H1 (cell line): ENCODE results near the gene NRSN2. TPM values are rescaled to one million over a fixed set of nuclear protein-coding genes. Genes with fewer than 3 reads are reported as not detected.

Experiments
- CTCF ChIA-PET: fragments of 300-600 bp; sonication (Branson Sonifier 250); formaldehyde crosslinking; loops from one replicate; lab custom pipeline; 2021; ENCODE audit not compliant: partially characterized antibody; lab: Charles Lee
- POLR2A ChIA-PET: fragments of 300-600 bp; sonication (Branson Sonifier 250); formaldehyde crosslinking; loops from one replicate; lab custom pipeline; 2021; ENCODE audit warnings: inconsistent platforms; ENCODE audit not compliant: partially characterized antibody; lab: Charles Lee
- DNase-seq, 2 experiments: peaks; one replicate each; pipeline versions ENCODE4 v3.0.0 to v3.0.0-alpha.2; 2010 to 2022; ENCODE audit warnings: low spot score in 2 of 2, low read depth in 1 of 2, mixed read lengths in 1 of 2
- FAIRE-seq: peaks from 2 replicates; lab custom pipeline; 2011; peaks lifted over from hg19 to GRCh38; lab: Jason Lieb, UNC
- H2AFZ ChIP-seq: 2 replicates; pipeline ENCODE4 v1.8.1; 2012; ENCODE audit warnings: low read length, inconsistent platforms
- H2AK5ac ChIP-seq: 2 replicates; pipeline ENCODE4 v1.6.1; 2013; ENCODE audit warnings: low read depth, low read length
- H2BK120ac ChIP-seq: replicated peaks from 2 replicates; pipeline ENCODE3; 2013; ENCODE audit warnings: low read depth, low read length, inconsistent platforms
- H2BK12ac ChIP-seq: 2 replicates; pipeline ENCODE4 v1.6.1; 2013; ENCODE audit warnings: low read depth, low read length
- H2BK15ac ChIP-seq: 2 replicates; pipeline ENCODE4 v1.6.1; 2013; ENCODE audit warnings: low read length
- H2BK20ac ChIP-seq: 2 replicates; pipeline ENCODE4 v1.6.1; 2013; ENCODE audit warnings: low read length
- H2BK5ac ChIP-seq: 2 replicates; pipeline ENCODE4 v1.6.1; 2013; ENCODE audit warnings: low read depth, low read length
- H3K14ac ChIP-seq: 2 replicates; pipeline ENCODE4 v1.6.1; 2013; ENCODE audit warnings: inconsistent platforms; ENCODE audit not compliant: insufficient read length
- H3K18ac ChIP-seq: 2 replicates; pipeline ENCODE4 v1.6.1; 2013; ENCODE audit warnings: low read length; ENCODE audit errors: extremely low read depth
- H3K23ac ChIP-seq: 2 replicates; pipeline ENCODE4 v1.6.1; 2013; ENCODE audit warnings: inconsistent platforms; ENCODE audit not compliant: insufficient read length
- H3K23me2 ChIP-seq: 2 replicates; pipeline ENCODE4 v1.6.1; 2013; ENCODE audit warnings: low read depth, low read length
- H3K27ac ChIP-seq: 2 replicates; pipeline ENCODE4 v1.6.1; 2011; ENCODE audit warnings: low read depth, low read length, inconsistent platforms
- H3K27me3 ChIP-seq, 4 experiments: replicated peaks in 1 of 4; 1 replicate in 1 of 4; 2 replicates in 3 of 4; pipeline versions ENCODE4 v1.6.1 to v1.8.1; 2011 to 2013; ENCODE audit warnings: low read length in 3 of 4, mild to moderate bottlenecking in 3 of 4, inconsistent platforms in 2 of 4, mixed read lengths in 2 of 4, moderate library complexity in 1 of 4; ENCODE audit not compliant: control insufficient read depth in 3 of 4, insufficient read depth in 3 of 4; ENCODE audit errors: extremely low read depth in 1 of 4
- H3K36me3 ChIP-seq, 4 experiments: 2 replicates each; pipeline versions ENCODE4 v1.6.1 to v1.8.1; 2011 to 2013; ENCODE audit warnings: mild to moderate bottlenecking in 4 of 4, low read length in 3 of 4, moderate library complexity in 2 of 4, control low read depth in 1 of 4, inconsistent platforms in 1 of 4; ENCODE audit not compliant: insufficient read depth in 4 of 4, control insufficient read depth in 2 of 4
- H3K4ac ChIP-seq: replicated peaks from 2 replicates; pipeline ENCODE3; 2013; ENCODE audit warnings: low read length, low read depth, mixed read lengths, inconsistent platforms; ENCODE audit not compliant: insufficient read length
- H3K4me1 ChIP-seq, 4 experiments: replicated peaks in 1 of 4; 1 replicate in 1 of 4; 2 replicates in 3 of 4; pipeline versions ENCODE4 v1.6.1 to v1.8.1; 2011 to 2013; ENCODE audit warnings: low read length in 3 of 4, inconsistent platforms in 2 of 4, mixed read lengths in 1 of 4; ENCODE audit not compliant: insufficient read depth in 4 of 4, control insufficient read depth in 3 of 4
- H3K4me2 ChIP-seq, 2 experiments: 2 replicates each; pipeline versions ENCODE4 v1.6.1 to v1.8.1; 2011 to 2013; ENCODE audit warnings: low read depth in 2 of 2, low read length in 2 of 2, control low read depth in 1 of 2, inconsistent platforms in 1 of 2, mild to moderate bottlenecking in 1 of 2; ENCODE audit not compliant: insufficient read depth in 1 of 2
- H3K4me3 ChIP-seq, 4 experiments: fragments of 200-600, 300-600 bp in 1 of 4; sonication (generic), shearing (Covaris generic), sonication (Bioruptor Twin) in 1 of 4; 2 replicates each; pipeline versions ENCODE4 v1.5.1 to v1.8.1; 2011 to 2016; ENCODE audit warnings: low read length in 4 of 4, low read depth in 3 of 4, control low read depth in 2 of 4, inconsistent platforms in 2 of 4, mild to moderate bottlenecking in 2 of 4, mixed read lengths in 1 of 4, moderate library complexity in 1 of 4; ENCODE audit not compliant: insufficient read depth in 2 of 4; ENCODE audit errors: extremely low read depth in 1 of 4
- H3K56ac ChIP-seq: replicated peaks from 2 replicates; pipeline ENCODE3; 2013; ENCODE audit warnings: low read depth, mild to moderate bottlenecking, mixed read lengths, low read length, inconsistent platforms; ENCODE audit not compliant: insufficient read length
- H3K79me1 ChIP-seq: 2 replicates; pipeline ENCODE4 v1.6.1; 2013; ENCODE audit warnings: low read depth, low read length, control low read depth
- H3K79me2 ChIP-seq, 2 experiments: 2 replicates each; pipeline versions ENCODE4 v1.6.1 to v1.8.1; 2012 to 2013; ENCODE audit warnings: low read length in 2 of 2, mild to moderate bottlenecking in 2 of 2, inconsistent platforms in 1 of 2; ENCODE audit not compliant: insufficient read depth in 2 of 2, control insufficient read depth in 1 of 2
- H3K9ac ChIP-seq, 4 experiments: replicated peaks in 1 of 4; 1 replicate in 1 of 4; 2 replicates in 3 of 4; pipeline versions ENCODE4 v1.6.1 to v1.8.1; 2011 to 2013; ENCODE audit warnings: low read depth in 3 of 4, low read length in 3 of 4, control low read depth in 2 of 4, mild to moderate bottlenecking in 2 of 4, moderate library complexity in 2 of 4, inconsistent platforms in 1 of 4; ENCODE audit errors: extremely low read depth in 1 of 4
- H3K9me3 ChIP-seq, 2 experiments: 2 replicates each; pipeline versions ENCODE4 v1.6.1 to v1.8.1; 2012 to 2013; ENCODE audit warnings: mild to moderate bottlenecking in 2 of 2, moderate library complexity in 2 of 2, control low read depth in 1 of 2, inconsistent platforms in 1 of 2, low read depth in 1 of 2, low read length in 1 of 2, mixed read lengths in 1 of 2; ENCODE audit not compliant: insufficient read depth in 2 of 2
- H4K20me1 ChIP-seq, 2 experiments: replicated peaks in 1 of 2; 2 replicates each; pipeline versions ENCODE3 to v1.8.1; 2011 to 2013; ENCODE audit warnings: inconsistent platforms in 2 of 2, low read length in 2 of 2, mild to moderate bottlenecking in 1 of 2; ENCODE audit not compliant: insufficient read depth in 2 of 2, control insufficient read depth in 1 of 2
- H4K5ac ChIP-seq: 2 replicates; pipeline ENCODE4 v1.6.1; 2013; ENCODE audit warnings: low read length, low read depth, mixed read lengths, inconsistent platforms; ENCODE audit not compliant: insufficient read length
- H4K8ac ChIP-seq: 2 replicates; pipeline ENCODE4 v1.8.0; 2013; ENCODE audit warnings: mild to moderate bottlenecking, moderate library complexity, low read length, inconsistent platforms; ENCODE audit not compliant: insufficient read depth; ENCODE audit errors: extremely low read depth
- H4K91ac ChIP-seq: replicated peaks from 2 replicates; pipeline ENCODE3; 2013; ENCODE audit warnings: low read length, mixed read lengths, inconsistent platforms; ENCODE audit not compliant: insufficient read length
- CBX8 ChIP-seq: fragments of 300-800, 300-1000 bp; sonication (generic); IDR thresholded peaks from 2 replicates; pipeline ENCODE4 v1.7.1; 2016; ENCODE audit warnings: low read depth, low read length, borderline replicate concordance
- CEBPB ChIP-seq: IDR thresholded peaks from 2 replicates; pipeline ENCODE4 v1.6.1; 2012; ENCODE audit warnings: low read depth, low read length
- CHD2 ChIP-seq: IDR thresholded peaks from 2 replicates; pipeline ENCODE4 v1.6.1; 2012; ENCODE audit warnings: low read length, improper control_type of control experiment
- CTBP2 ChIP-seq: IDR thresholded peaks from 2 replicates; pipeline ENCODE4 v1.7.0; 2011; ENCODE audit warnings: borderline replicate concordance, mild to moderate bottlenecking, moderate library complexity, mixed read lengths, low read length; ENCODE audit not compliant: insufficient read depth, insufficient read length
- E2F6 ChIP-seq: IDR thresholded peaks from 2 replicates; pipeline ENCODE4 v1.6.1; 2012; ENCODE audit warnings: inconsistent platforms
- EP300 ChIP-seq, 2 experiments: IDR thresholded peaks; 1 replicate in 1 of 2; 2 replicates in 1 of 2; pipeline ENCODE4 v1.6.1; 2011 to 2012; ENCODE audit warnings: low read depth in 2 of 2, low read length in 2 of 2, mild to moderate bottlenecking in 2 of 2, borderline replicate concordance in 1 of 2, inconsistent platforms in 1 of 2, moderate library complexity in 1 of 2
- FOSL1 ChIP-seq: IDR thresholded peaks from 2 replicates; pipeline ENCODE4 v1.6.1; 2011; ENCODE audit warnings: mild to moderate bottlenecking, low read depth, low read length, moderate library complexity; ENCODE audit not compliant: insufficient read depth
- GTF2F1 ChIP-seq: IDR thresholded peaks from 2 replicates; pipeline ENCODE4 v1.6.1; 2012; ENCODE audit warnings: low read depth, low read length, improper control_type of control experiment, borderline replicate concordance
- KDM1A ChIP-seq: fragments of 200-600, 300-600 bp; sonication (generic); IDR thresholded peaks from 2 replicates; pipeline ENCODE4 v1.7.1; 2016; ENCODE audit warnings: mild to moderate bottlenecking, low read length, borderline replicate concordance
- RAD21 ChIP-seq, 2 experiments: IDR thresholded peaks in 1 of 2; conservative IDR thresholded peaks in 1 of 2; 2 replicates each; pipeline ENCODE4 v1.6.1; 2011; ENCODE audit warnings: low read depth in 2 of 2, low read length in 2 of 2, improper control_type of control experiment in 1 of 2, inconsistent platforms in 1 of 2, mild to moderate bottlenecking in 1 of 2, moderate library complexity in 1 of 2
- SUZ12 ChIP-seq: fragments of 200-600 bp; sonication (generic); IDR thresholded peaks from 2 replicates; pipeline ENCODE4 v1.6.1; 2012; ENCODE audit warnings: mild to moderate bottlenecking, inconsistent platforms, low read length, moderate library complexity, mixed read lengths
- TCF12 ChIP-seq: IDR thresholded peaks from 2 replicates; pipeline ENCODE4 v1.6.1; 2011; ENCODE audit warnings: low read depth, mild to moderate bottlenecking, low read length
- TEAD4 ChIP-seq: IDR thresholded peaks from 2 replicates; pipeline ENCODE4 v1.6.1; 2012; ENCODE audit warnings: low read depth, low read length, inconsistent platforms, mixed read lengths
- WGBS, 2 experiments: shearing (Covaris generic) in 1 of 2; methylation state at CpG; one replicate each; pipeline versions ENCODE4 v1.1.6 to v1.1.7; 2013 to 2015; ENCODE audit warnings: low lambda C conversion rate in 2 of 2, mixed read lengths in 2 of 2, inconsistent platforms in 1 of 2, low coverage in 1 of 2, missing lambda C conversion rate in 1 of 2; ENCODE audit not compliant: insufficient replicate concordance in 2 of 2, insufficient coverage in 1 of 2, insufficient read length in 1 of 2; ENCODE audit errors: extremely low coverage in 1 of 2, missing lambda C conversion rate in 1 of 2; 5-methylcytosine and 5-hydroxymethylcytosine counted together
- polyA plus RNA-seq, 7 experiments: library from polyadenylated mRNA; depleted of rRNA in 3 of 7; stranded (reverse) in 5 of 7; unstranded in 2 of 7; fragments of >200 nt in 5 of 7; fragments of 200-250 nt in 2 of 7; gene quantifications; 1 replicate in 5 of 7; 2 replicates in 1 of 7; 4 replicates in 1 of 7; pipeline versions ENCODE4 v1.2.1 to v1.2.3, GENCODE V29; 2011 to 2013; ENCODE audit warnings: missing spikeins in 2 of 7, mixed read lengths in 2 of 7
- total RNA-seq: library from RNA; stranded (reverse); fragmentation: NEBNext Ultra II Directional; extraction: Animal tissue kit (Norgen Biotek cat#: 25700); gene quantifications from 2 replicates; pipeline ENCODE4 v1.2.1, GENCODE V29; 2021

The NRSN2 gene
- total and polyA plus RNA-seq, 2 of the 8 experiments (the other 6 are each of a cell fraction or from before 2014, with no cell fraction given), result 19.4 to 33.3 TPM

- Histone ChIP-seq H2BK12ac (no peak overlapping the region), H3K18ac (no peak overlapping the region)
- FAIRE-seq, result no peak
- TF ChIP-seq CTBP2 (no peak), CHD2 (no peak), TEAD4 (no peak), EP300 (IDR thresholded peaks at IDR 0.05; ENCODE audit: borderline replicate concordance in 1 of 2, low read depth in 2 of 2, low read length in 2 of 2) (no peak), RAD21 (IDR thresholded peaks at IDR 0.05 in 1 of 2, conservative IDR thresholded peaks at IDR 0.05 in 1 of 2; ENCODE audit: low read depth in 2 of 2, low read length in 2 of 2) (no peak), E2F6 (no peak), GTF2F1 (no peak), TCF12 (no peak), KDM1A (no peak), SUZ12 (no peak), CBX8 (no peak), FOSL1 (no peak), CEBPB (no peak)
Measured at GRCh38 chr20:403582-403957, 56.7 kb downstream of the NRSN2 start.

More at GRCh38 chr20:403582-403957, 56.7 kb downstream of the NRSN2 start:
- no peak overlapping the region for H2AFZ ChIP-seq
- no peak overlapping the region for H2AK5ac ChIP-seq
- ChIA-PET POLR2A (interaction anchor here (1.0 to 11.8 kb wide), 4 partner anchors 19 to 80 kb away, joined by 3 to 263 read pairs (median 3); partner anchors contain the start of gene TRIB3), CTCF (interaction anchor here (0.7 kb wide), 1 partner anchor 48 kb away, joined by 3 read pairs; no protein-coding TSS in a partner anchor)
- no peak overlapping the region for H4K5ac ChIP-seq
- 90% methylated on average over 3 of the region's 3 CpGs; no CpG with 5 or more reads in 1 of the 2 experiments for WGBS, 2 experiments
- H2BK20ac ChIP-seq, result no peak overlapping the region
- no peak overlapping the region for H3K27ac ChIP-seq
- H2BK120ac ChIP-seq, result no peak overlapping the region
- H3K23ac ChIP-seq, result no peak overlapping the region
- H3K9me3 ChIP-seq, result peaks cover 0 to 5% of the 10 kb centered on the region in 2 experiments; a peak in 3 of 4 replicates
- no peaks in the 10 kb centered on the region for H3K27me3 ChIP-seq
- no peak overlapping the region for H3K56ac ChIP-seq
- peaks cover 4 to 10% (median 7%) of the 10 kb centered on the region in 4 experiments; a peak in 6 of 7 replicates for H3K4me1 ChIP-seq
- no peak overlapping the region for H3K9ac ChIP-seq
- no peak overlapping the region for H4K91ac ChIP-seq
- no peak overlapping the region for H3K4me2 ChIP-seq
- no peak for DNase-seq
- no peak overlapping the region for H4K8ac ChIP-seq
- peaks cover 0 to under 1% of the 10 kb centered on the region in 2 experiments; a peak in 1 of 4 replicates for H3K79me2 ChIP-seq
- no peak overlapping the region for H2BK5ac ChIP-seq
- no peak overlapping the region for H3K4me3 ChIP-seq
- H3K4ac ChIP-seq, result no peak overlapping the region
- no peaks in the 10 kb centered on the region for H3K36me3 ChIP-seq
- peaks cover 6% of the 10 kb centered on the region for H3K23me2 ChIP-seq
- peaks cover 0 to 3% of the 10 kb centered on the region in 2 experiments for H4K20me1 ChIP-seq
- no peak overlapping the region for H3K14ac ChIP-seq
- no peak overlapping the region for H2BK15ac ChIP-seq
- H3K79me1 ChIP-seq, result peaks cover 2% of the 10 kb centered on the region; the same call in 1 of the 2 replicates
